Common myeloid progenitor, CD34-positive (primary cell): Measurements from ENCODE around the gene KREMEN1.

Experiments used
- CTCF ChIA-PET: fragments of 350-600 bp; sonication (Branson Sonifier 250); formaldehyde crosslinking; loops from one replicate; lab custom pipeline; 2021; ENCODE audit warnings: antibody characterized with exemption; lab: Charles Lee
- POLR2A ChIA-PET: fragments of 350-600 bp; sonication (Branson Sonifier 250); formaldehyde crosslinking; loops from one replicate; lab custom pipeline; 2021; ENCODE audit warnings: antibody characterized with exemption; lab: Charles Lee
- DNase-seq, 3 donors: peaks; one replicate each; pipeline versions ENCODE4 v3.0.0 to v3.0.0-alpha.2; 2013
- H3K27ac ChIP-seq, 2 experiments: 1 replicate in 1 of 2; 2 replicates in 1 of 2; pipeline ENCODE4 v1.7.0; 2013; ENCODE audit warnings: inconsistent platforms in 2 of 2, low read length in 2 of 2, mild to moderate bottlenecking in 2 of 2, low read depth in 1 of 2, moderate library complexity in 1 of 2; ENCODE audit not compliant: severe bottlenecking in 2 of 2, insufficient read depth in 1 of 2, poor library complexity in 1 of 2
- H3K27me3 ChIP-seq, 5 experiments: replicated peaks in 2 of 5; 1 replicate in 3 of 5; 2 replicates in 2 of 5; pipeline versions ENCODE4 v1.6.1 to v1.7.0; 2013; ENCODE audit warnings: low read length in 4 of 5, mild to moderate bottlenecking in 2 of 5, moderate library complexity in 2 of 5, inconsistent platforms in 1 of 5; ENCODE audit not compliant: insufficient read depth in 5 of 5, control insufficient read depth in 4 of 5
- H3K36me3 ChIP-seq, 4 experiments: 1 replicate in 2 of 4; 2 replicates in 2 of 4; pipeline versions ENCODE4 v1.6.1 to v1.7.0; 2013; ENCODE audit warnings: low read length in 3 of 4, control low read depth in 1 of 4, mild to moderate bottlenecking in 1 of 4; ENCODE audit not compliant: control insufficient read depth in 4 of 4, insufficient read depth in 4 of 4
- H3K4me1 ChIP-seq, 4 experiments: 1 replicate in 3 of 4; 2 replicates in 1 of 4; pipeline versions ENCODE4 v1.6.1 to v1.7.1; 2013; ENCODE audit warnings: low read length in 3 of 4, mild to moderate bottlenecking in 3 of 4, control low read depth in 1 of 4, inconsistent platforms in 1 of 4, moderate library complexity in 1 of 4; ENCODE audit not compliant: control insufficient read depth in 4 of 4, insufficient read depth in 4 of 4; ENCODE audit errors: control extremely low read depth in 1 of 4
- H3K4me3 ChIP-seq, 7 experiments: 1 replicate in 4 of 7; 2 replicates in 3 of 7; pipeline versions ENCODE4 v1.5.1 to v1.7.0; 2013; ENCODE audit warnings: mild to moderate bottlenecking in 7 of 7, low read length in 6 of 7, moderate library complexity in 6 of 7, inconsistent platforms in 2 of 7, low read depth in 2 of 7, control low read depth in 1 of 7; ENCODE audit not compliant: insufficient read depth in 4 of 7, control insufficient read depth in 1 of 7; ENCODE audit errors: extremely low read depth in 1 of 7
- H3K9me3 ChIP-seq, 5 experiments: 1 replicate in 4 of 5; 2 replicates in 1 of 5; pipeline versions ENCODE4 v1.6.1 to v1.7.1; 2013; ENCODE audit warnings: low read length in 4 of 5, mild to moderate bottlenecking in 2 of 5, inconsistent platforms in 1 of 5, low read depth in 1 of 5, moderate library complexity in 1 of 5; ENCODE audit not compliant: control insufficient read depth in 4 of 5, insufficient read depth in 2 of 5; ENCODE audit errors: control extremely low read depth in 1 of 5
- WGBS: methylation state at CpG from one replicate; pipeline ENCODE4 v1.1.5; 2013; ENCODE audit not compliant: insufficient coverage; 5-methylcytosine and 5-hydroxymethylcytosine counted together

The KREMEN1 gene

DNA sequence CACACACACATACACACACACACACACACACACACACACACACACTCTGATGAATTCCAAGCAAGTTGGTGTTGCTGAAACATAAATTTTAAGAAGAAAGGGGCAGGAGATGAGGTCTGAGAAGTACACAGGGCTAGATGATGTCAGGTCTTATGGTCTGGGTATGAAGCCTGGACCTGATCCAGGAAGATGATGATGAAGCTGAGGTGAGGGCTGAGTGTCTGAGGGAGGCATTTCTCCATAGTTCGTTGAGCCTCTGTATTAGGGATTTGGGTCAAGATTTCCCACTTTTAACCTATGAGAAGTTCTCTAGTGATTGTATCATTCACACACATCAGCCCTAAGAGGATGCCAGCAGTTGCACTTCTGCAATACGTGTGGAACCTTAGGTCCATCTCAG lies 32.6 kb downstream of the KREMEN1 start:
- ChIA-PET POLR2A (no interaction called here), CTCF (no interaction called here)
- Histone ChIP-seq H3K4me3 (no peak overlapping the region), H3K4me1 (no peaks in the 10 kb centered on the region), H3K27ac (no peak overlapping the region), H3K9me3 (no peaks in the 10 kb centered on the region), H3K36me3 (no peaks in the 10 kb centered on the region), H3K27me3 (peaks cover 0 to 4% (median 0%) of the 10 kb centered on the region in 5 experiments)
- DNase-seq, result no peak
- WGBS, result 100% methylated on average over 1 of the region's 2 CpGs

DNA sequence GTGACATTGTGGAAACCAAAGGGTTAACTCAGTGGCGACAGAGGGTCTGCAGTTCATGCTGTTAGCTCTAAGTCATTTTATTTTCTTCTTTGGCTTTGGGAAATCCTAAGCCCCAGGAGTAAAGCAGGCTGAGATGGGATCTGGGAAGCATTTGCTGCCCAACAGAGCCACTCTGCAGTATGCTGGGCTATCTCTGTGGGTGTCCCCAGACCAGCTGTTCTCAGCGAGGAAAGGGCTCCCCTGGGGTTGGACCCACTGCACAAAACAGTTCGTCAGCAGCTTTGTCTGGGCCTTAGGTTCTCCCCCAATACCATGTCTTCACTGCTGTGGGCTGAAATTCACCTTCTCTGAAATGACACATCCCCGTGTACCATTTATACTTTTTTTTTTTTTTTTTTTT lies 34.0 kb downstream of the KREMEN1 start:
- no peak for DNase-seq
- 77% methylated on average over 3 of the region's 4 CpGs for WGBS
- H3K36me3 ChIP-seq, result no peaks in the 10 kb centered on the region
- H3K4me1 ChIP-seq, result no peaks in the 10 kb centered on the region
- no peak overlapping the region for H3K27ac ChIP-seq
- H3K9me3 ChIP-seq, result no peaks in the 10 kb centered on the region
- no peak overlapping the region for H3K4me3 ChIP-seq
- CTCF ChIA-PET, result interaction anchor here (1.3 kb wide), 1 partner anchor 99 kb away, joined by 3 read pairs; the partner anchor contains the start of gene EMID1
- POLR2A ChIA-PET, result no interaction called here
- peaks cover 0 to 4% (median 0%) of the 10 kb centered on the region in 5 experiments for H3K27me3 ChIP-seq

DNA sequence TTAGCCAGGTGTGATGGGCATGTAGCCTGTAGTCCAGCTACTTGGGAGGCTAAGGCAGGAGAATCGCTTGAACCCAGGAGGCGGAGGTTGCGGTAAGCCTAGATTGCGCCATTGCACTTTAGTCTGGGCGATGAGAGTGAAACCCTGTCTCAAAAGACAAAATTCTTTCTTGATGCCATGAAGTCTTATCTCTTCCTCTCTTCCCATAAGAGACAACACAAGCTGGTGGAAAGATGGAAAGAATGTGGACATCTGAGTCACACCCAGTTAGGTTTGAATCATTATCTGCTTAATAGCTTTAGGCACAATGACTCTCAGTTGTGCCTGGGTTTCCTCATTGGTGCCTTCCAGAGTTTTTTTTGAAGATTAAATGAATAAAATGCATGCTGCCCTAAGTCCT lies 35.3 kb downstream of the KREMEN1 start:
- WGBS, result 100% methylated on average over 4 of the region's 5 CpGs
- peaks cover 0 to 3% (median 0%) of the 10 kb centered on the region in 5 experiments for H3K27me3 ChIP-seq
- H3K4me3 ChIP-seq, result no peak overlapping the region
- no peak for DNase-seq
- ChIA-PET CTCF (interaction anchor here (0.7 kb wide), 1 partner anchor 11 kb away, joined by 5 read pairs; no protein-coding TSS in a partner anchor), POLR2A (no interaction called here)
- H3K4me1 ChIP-seq, result no peaks in the 10 kb centered on the region
- H3K27ac ChIP-seq, result no peak overlapping the region
- H3K36me3 ChIP-seq, result no peaks in the 10 kb centered on the region
- H3K9me3 ChIP-seq, result no peaks in the 10 kb centered on the region

DNA sequence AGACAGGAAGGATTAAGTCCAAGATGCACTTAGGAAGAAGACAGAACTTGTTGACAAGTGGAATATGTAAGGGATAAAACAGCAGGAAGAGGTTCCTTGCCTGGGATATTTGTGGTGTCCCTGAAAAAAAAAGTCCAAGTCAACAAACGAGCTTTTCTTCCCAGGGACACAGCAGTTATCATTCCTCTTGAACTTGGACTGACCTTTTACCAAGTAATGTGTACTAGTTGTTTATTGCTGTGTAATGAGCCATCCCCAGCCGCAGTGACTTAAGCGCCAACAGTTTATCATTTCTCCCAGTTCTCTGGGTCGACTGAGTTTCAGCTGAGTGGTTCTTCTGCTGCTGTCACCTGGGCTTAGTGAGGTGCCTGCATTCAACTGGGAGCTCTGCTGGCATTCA lies 37.0 kb downstream of the KREMEN1 start:
- ChIA-PET POLR2A (no interaction called here), CTCF (no interaction called here)
- Histone ChIP-seq H3K27ac (no peak overlapping the region), H3K27me3 (peaks cover 0 to 2% (median 0%) of the 10 kb centered on the region in 5 experiments), H3K4me3 (no peak overlapping the region), H3K4me1 (no peaks in the 10 kb centered on the region), H3K9me3 (no peaks in the 10 kb centered on the region), H3K36me3 (no peaks in the 10 kb centered on the region)
- 98% methylated on average over 3 of the region's 4 CpGs for WGBS
- DNase-seq, result no peak

DNA sequence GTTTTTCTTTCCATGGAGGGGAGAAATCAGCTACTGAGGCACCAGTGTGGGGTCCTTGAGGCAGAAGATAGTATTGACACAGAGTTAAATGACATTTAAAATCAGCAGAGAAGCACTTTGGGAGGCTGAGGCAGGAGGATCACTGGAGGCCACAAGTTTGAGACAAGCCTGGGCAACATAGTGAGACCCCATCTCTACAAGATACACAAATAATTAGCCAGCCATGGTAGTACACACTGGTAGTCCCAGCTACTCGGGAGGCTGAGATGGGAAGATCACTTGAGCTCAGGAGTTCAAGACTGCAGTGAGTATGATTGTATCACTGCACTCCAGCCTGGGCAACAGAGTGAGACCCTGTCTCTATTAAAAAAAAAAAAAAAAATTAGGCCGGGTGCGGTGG lies 38.1 kb downstream of the KREMEN1 start:
- Histone ChIP-seq H3K27ac (no peak overlapping the region), H3K4me3 (no peak overlapping the region), H3K9me3 (no peaks in the 10 kb centered on the region), H3K27me3 (peaks cover 0 to 2% (median 0%) of the 10 kb centered on the region in 5 experiments), H3K36me3 (no peaks in the 10 kb centered on the region), H3K4me1 (no peaks in the 10 kb centered on the region)
- POLR2A ChIA-PET, result no interaction called here
- WGBS, result 83% methylated on average over 1 of the region's 3 CpGs
- DNase-seq, result no peak
- CTCF ChIA-PET, result no interaction called here

DNA sequence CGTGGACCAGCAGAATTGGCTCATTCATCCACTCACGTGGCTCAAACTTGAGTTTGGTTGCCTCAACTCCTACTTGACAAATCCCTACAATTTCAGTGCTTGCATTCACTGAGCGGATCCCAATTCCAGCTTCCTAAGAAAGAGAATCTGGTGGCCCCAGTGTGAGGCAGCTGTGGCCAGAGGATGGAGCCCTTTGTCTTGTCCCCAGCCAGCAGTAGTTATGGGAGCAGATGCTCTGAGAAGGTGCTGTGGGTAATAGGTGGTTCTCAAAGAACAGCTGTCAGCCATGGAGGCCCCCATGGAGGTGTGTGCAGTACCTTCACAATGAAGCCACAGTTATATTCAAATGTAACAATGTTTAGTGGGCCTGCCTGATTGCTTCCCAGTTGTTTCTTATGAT lies 39.3 kb downstream of the KREMEN1 start:
- no peaks in the 10 kb centered on the region for H3K36me3 ChIP-seq
- POLR2A ChIA-PET, result interaction anchor here (0.7 kb wide), 1 partner anchor 90 kb away, joined by 3 read pairs; no protein-coding TSS in a partner anchor
- no peak for DNase-seq
- WGBS, result 91% methylated on average over 2 of the region's 3 CpGs
- H3K27me3 ChIP-seq, result peaks cover 0 to 1% (median 0%) of the 10 kb centered on the region in 5 experiments
- no peaks in the 10 kb centered on the region for H3K9me3 ChIP-seq
- H3K4me3 ChIP-seq, result no peak overlapping the region
- H3K4me1 ChIP-seq, result no peaks in the 10 kb centered on the region
- H3K27ac ChIP-seq, result no peak overlapping the region
- CTCF ChIA-PET, result interaction anchor here (0.6 to 1.5 kb wide), 3 partner anchors 9 to 81 kb away, joined by 3 to 4 read pairs (median 3); no protein-coding TSS in a partner anchor

DNA sequence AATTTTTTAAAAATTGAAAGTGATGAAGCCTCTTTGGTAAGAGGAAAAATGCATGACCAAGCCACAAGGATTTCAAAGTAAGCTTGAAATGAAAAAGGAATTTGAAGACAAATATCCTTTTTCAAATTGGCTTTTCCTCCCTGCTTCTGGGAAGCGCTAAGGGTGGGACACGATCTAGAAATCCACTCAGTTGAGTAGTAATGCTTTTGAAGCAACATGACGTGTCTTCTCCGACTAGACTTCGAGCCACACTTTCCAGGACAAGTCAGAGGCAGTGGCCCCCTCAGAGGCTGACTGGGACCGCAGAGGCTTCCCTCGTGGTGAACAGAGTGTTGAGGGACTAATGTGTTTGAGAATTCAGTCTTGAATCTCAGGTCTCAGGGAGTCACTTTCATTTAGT lies 39.8 kb downstream of the KREMEN1 start:
- 99% methylated on average over 7 of the region's 7 CpGs for WGBS
- H3K27me3 ChIP-seq, result peaks cover 0 to 1% (median 0%) of the 10 kb centered on the region in 5 experiments
- H3K36me3 ChIP-seq, result no peaks in the 10 kb centered on the region
- H3K9me3 ChIP-seq, result no peaks in the 10 kb centered on the region
- ChIA-PET CTCF (interaction anchor here (1.4 to 1.5 kb wide), 2 partner anchors 10 to 42 kb away, joined by 3 to 4 read pairs; no protein-coding TSS in a partner anchor), POLR2A (interaction anchor here (0.5 to 0.7 kb wide), 3 partner anchors 51 to 92 kb away, joined by 3 read pairs; no protein-coding TSS in a partner anchor)
- no peak for DNase-seq
- H3K4me1 ChIP-seq, result no peaks in the 10 kb centered on the region
- no peak overlapping the region for H3K4me3 ChIP-seq
- no peak overlapping the region for H3K27ac ChIP-seq
